Kidney (tissue), 22 donors: Measurements from ENCODE around the gene PVALEF. TPM values are rescaled to one million over a fixed set of nuclear protein-coding genes. Genes with fewer than 3 reads are reported as not detected.

Experiments used
- DNase-seq, 5 donors: peaks; one replicate each; pipeline ENCODE4 v3.0.0-alpha.2; 2013 to 2020
- FAIRE-seq: peaks from 2 replicates; lab custom pipeline; 2012; peaks lifted over from hg19 to GRCh38; lab: Jason Lieb, UNC
- H3K27ac ChIP-seq, 2 donors: one replicate each; pipeline ENCODE4 v1.7.0; 2013; ENCODE audit warnings: low read depth in 2 of 2, low read length in 2 of 2, inconsistent platforms in 1 of 2
- H3K27me3 ChIP-seq: one replicate; pipeline ENCODE4 v1.7.1; 2013; ENCODE audit warnings: low read length, inconsistent platforms; ENCODE audit not compliant: control insufficient read depth, insufficient read depth
- H3K36me3 ChIP-seq, 3 donors: one replicate each; pipeline versions ENCODE4 v1.7.0 to v1.7.1; 2013; ENCODE audit warnings: low read length in 3 of 3, control low read depth in 1 of 3, inconsistent platforms in 1 of 3; ENCODE audit not compliant: insufficient read depth in 3 of 3, control insufficient read depth in 2 of 3
- H3K4me1 ChIP-seq, 3 donors: one replicate each; pipeline versions ENCODE4 v1.7.0 to v1.7.1; 2013; ENCODE audit warnings: low read length in 3 of 3, inconsistent platforms in 1 of 3, low read depth in 1 of 3; ENCODE audit not compliant: control insufficient read depth in 2 of 3, insufficient read depth in 2 of 3
- H3K4me3 ChIP-seq, 3 donors: one replicate each; pipeline versions ENCODE4 v1.7.0 to v1.8.1; 2013; ENCODE audit warnings: low read length in 3 of 3, control low read depth in 1 of 3, inconsistent platforms in 1 of 3
- H3K9ac ChIP-seq, 3 donors: one replicate each; pipeline versions ENCODE4 v1.7.0 to v1.7.1; 2013; ENCODE audit warnings: low read length in 3 of 3, control low read depth in 1 of 3, inconsistent platforms in 1 of 3
- H3K9me3 ChIP-seq, 3 donors: one replicate each; pipeline versions ENCODE4 v1.7.0 to v1.7.1; 2013; ENCODE audit warnings: low read length in 3 of 3, control low read depth in 1 of 3, inconsistent platforms in 1 of 3; ENCODE audit not compliant: control insufficient read depth in 2 of 3, insufficient read depth in 1 of 3
- intact Hi-C: fragments of 100-400 bp; cut with DNase I; formaldehyde crosslinking; loops from one replicate; pipeline ENCODE4 v1.11.1; 2022
- long read RNA-seq, 10 donors: library from polyadenylated mRNA in 1 of 10; unstranded in 1 of 10; transcript quantifications; one replicate each; pipeline ENCODE4 v2.0.0 and lab custom pipeline, GENCODE V29; 2021 to 2026
- polyA plus RNA-seq: library from polyadenylated mRNA; stranded (reverse); fragments of 350-450 nt; fragmentation: Illumina TruSeq; extraction: RNeasy Lipid Tissue Mini Kit (QIAGEN cat#74804); gene quantifications from one replicate; pipeline ENCODE4 v1.2.3, GENCODE V29; 2014; ENCODE audit warnings: low read depth, low replicate concordance; ENCODE audit not compliant: insufficient read depth
- total RNA-seq: library from RNA; stranded (reverse); fragmentation: NEBNext Ultra II Directional; extraction: Animal tissue kit (Norgen Biotek cat#: 25700); gene quantifications from one replicate; pipeline ENCODE4 v1.2.1, GENCODE V29; 2021
- TF ChIP-seq, protein P1 (sequence below): IDR thresholded peaks from 3 replicates; pipeline ENCODE4 v1.5.1; 2012; ENCODE audit warnings: mild to moderate bottlenecking, moderate library complexity, borderline replicate concordance; ENCODE audit not compliant: insufficient read depth; ENCODE audit errors: extremely low read depth
- donor health status: control.
- donor health status: control.
- donor health status: control.
- donor health status: control.
- donor health status: control.
- donor health status: DM: yes; HTN: yes; CAD: no.
- donor health status: Normal renal cell carcinoma (clear cell type).

PVALEF gene
- total RNA-seq, result not detected
- polyA plus RNA-seq, result not detected
- long read RNA-seq, donor 1, result 0 reads
- long read RNA-seq, donor 2, result 0 reads
- long read RNA-seq, donor 3, result 0 reads
- long read RNA-seq, donor 4, result 0 reads
- long read RNA-seq, donor 5, result 0 reads
- long read RNA-seq, donor 6, result 0 reads
- long read RNA-seq, donor 7, result 0 reads
- long read RNA-seq, donor 8, result 0 reads
- long read RNA-seq, donor 9, result 0 reads
- long read RNA-seq, donor 10, result 0 reads

DNA sequence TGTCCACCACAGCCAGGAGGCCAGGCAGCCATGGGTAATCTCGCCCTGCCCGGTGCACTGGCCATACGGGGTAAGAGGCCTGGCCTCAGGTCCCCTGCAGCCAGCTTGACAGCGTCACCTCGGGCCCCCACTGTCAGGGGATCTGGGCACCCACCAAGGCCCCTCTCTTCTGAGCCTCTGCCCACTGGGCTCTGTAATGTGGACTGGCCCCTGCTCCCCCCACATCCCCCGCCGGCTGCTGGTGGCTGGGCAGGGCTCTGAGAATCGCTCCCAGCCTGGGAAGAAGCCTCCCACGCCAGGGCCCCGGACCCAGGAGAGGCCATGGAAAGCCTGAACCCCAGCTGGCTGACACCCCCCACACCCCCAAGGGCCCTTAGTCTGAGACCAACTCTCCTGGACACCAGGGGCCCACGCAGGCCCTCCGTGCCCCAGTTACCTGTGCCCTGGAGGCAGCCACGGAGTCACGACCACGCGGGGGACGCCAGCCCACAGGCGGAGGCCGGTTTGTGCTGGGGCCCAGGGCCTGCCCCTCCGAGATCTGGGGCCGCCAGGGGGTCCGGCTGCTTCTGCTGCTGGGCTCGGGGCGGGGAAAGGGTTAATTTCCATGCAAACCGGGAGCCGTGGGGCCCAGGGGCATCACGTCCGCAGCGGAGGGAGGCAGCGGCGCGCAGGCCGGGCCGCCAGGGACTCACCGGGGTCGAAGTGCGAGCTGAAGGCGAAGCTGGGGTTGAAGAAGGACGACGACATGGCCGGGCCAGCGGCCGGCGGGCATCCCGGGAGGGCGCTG lies at the start of gene PVALEF:
Gene PVALEF, plus strand, starts transcription at position 262 of the 787 bp plus-strand sequence. CDS start 15,720 bp downstream, outside the sequence.
- H3K9ac ChIP-seq, result peak within 1 kb of the TSS in 1 of 3 donors; percentile 19
- H3K4me3 ChIP-seq, result no peak within 1 kb of the TSS
- H3K4me1 ChIP-seq, result no peaks in the 10 kb centered on the region
- intact Hi-C loops, result no loop called here
- FAIRE-seq, result no peak
- H3K36me3 ChIP-seq, result no peaks in the 10 kb centered on the region
- TF ChIP-seq, protein P1, sequence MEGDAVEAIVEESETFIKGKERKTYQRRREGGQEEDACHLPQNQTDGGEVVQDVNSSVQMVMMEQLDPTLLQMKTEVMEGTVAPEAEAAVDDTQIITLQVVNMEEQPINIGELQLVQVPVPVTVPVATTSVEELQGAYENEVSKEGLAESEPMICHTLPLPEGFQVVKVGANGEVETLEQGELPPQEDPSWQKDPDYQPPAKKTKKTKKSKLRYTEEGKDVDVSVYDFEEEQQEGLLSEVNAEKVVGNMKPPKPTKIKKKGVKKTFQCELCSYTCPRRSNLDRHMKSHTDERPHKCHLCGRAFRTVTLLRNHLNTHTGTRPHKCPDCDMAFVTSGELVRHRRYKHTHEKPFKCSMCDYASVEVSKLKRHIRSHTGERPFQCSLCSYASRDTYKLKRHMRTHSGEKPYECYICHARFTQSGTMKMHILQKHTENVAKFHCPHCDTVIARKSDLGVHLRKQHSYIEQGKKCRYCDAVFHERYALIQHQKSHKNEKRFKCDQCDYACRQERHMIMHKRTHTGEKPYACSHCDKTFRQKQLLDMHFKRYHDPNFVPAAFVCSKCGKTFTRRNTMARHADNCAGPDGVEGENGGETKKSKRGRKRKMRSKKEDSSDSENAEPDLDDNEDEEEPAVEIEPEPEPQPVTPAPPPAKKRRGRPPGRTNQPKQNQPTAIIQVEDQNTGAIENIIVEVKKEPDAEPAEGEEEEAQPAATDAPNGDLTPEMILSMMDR, result no peak
- peak; percentile 56 to 82 (median 68) for DNase-seq
- H3K27me3 ChIP-seq, result no peaks in the 10 kb centered on the region
- no peak within 1 kb of the TSS for H3K27ac ChIP-seq
- no peaks in the 10 kb centered on the region for H3K9me3 ChIP-seq

DNA sequence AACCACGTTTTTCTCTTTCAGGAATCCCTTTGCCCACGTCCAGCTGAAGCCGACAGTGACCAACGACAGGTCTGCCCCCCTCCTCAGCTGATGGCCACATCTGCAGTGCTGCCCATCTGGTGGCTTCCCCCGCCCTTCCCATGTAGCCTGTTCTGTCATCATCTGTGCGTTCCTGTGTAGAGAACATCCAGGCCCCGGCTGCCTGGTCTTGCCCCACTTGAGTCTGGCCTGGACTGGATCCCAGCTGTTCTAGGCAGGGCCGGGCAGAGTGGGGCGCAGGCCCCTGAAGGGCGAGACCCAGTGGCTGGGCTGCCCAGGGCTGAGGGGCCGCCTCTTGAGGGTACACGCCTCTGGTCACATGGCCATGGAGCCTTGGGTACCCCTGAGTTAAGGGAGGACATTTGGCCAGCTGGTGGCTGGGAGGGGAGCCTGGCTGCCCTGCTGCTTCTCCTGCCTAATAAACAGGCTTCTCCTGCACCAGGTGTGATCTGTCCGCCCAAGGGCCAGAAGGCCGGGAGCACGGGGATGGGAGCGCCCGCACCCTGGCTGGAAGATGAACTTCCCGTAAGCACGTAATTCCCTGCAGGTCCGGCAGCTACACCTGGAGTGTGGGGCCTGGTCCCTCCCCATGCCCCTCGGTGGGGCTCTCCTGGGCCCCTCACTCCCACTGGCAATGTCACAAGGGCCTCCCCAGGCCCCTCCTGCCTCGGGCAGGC lies 49.4 kb upstream of the PVALEF start:
- H3K27me3 ChIP-seq, result no peaks in the 10 kb centered on the region
- TF ChIP-seq, protein P1, result no peak
- H3K4me3 ChIP-seq, result no peak overlapping the region
- H3K4me1 ChIP-seq, result peaks cover 0 to 7% (median 0%) of the 10 kb centered on the region in 3 donors
- no peak for DNase-seq
- H3K27ac ChIP-seq, result no peak overlapping the region
- intact Hi-C loops, result no loop called here
- H3K36me3 ChIP-seq, result peaks cover 0 to 3% (median 0%) of the 10 kb centered on the region in 3 donors
- no peak overlapping the region for H3K9ac ChIP-seq
- no peak for FAIRE-seq
- no peaks in the 10 kb centered on the region for H3K9me3 ChIP-seq

DNA sequence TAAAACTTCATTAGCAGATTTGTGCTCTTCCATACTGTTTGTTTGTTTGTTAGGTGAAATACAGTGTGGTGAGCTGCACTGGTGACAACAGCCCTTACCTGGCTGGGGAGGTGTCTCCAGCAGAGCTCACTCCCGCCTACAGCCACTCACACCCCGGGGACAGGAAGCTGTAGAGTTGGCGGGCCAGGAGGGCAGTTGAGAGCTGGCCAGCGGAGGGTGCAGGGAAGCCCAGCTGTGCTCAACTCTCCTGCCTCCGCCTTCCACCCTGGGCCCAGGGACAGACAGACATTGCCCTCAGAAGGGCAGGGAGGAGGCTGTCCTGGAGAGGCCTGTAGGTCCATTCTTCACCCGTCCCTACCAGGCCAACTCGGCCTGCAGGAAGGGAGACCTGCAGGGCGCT lies 48.6 kb upstream of the PVALEF start:
- no peak for DNase-seq
- Histone ChIP-seq H3K36me3 (peaks cover 0 to 3% (median 0%) of the 10 kb centered on the region in 3 donors), H3K27me3 (no peaks in the 10 kb centered on the region), H3K9me3 (no peaks in the 10 kb centered on the region), H3K27ac (no peak overlapping the region), H3K4me1 (peaks cover 0 to 7% (median 0%) of the 10 kb centered on the region in 3 donors), H3K4me3 (no peak overlapping the region), H3K9ac (no peak overlapping the region)
- intact Hi-C loops, result no loop called here
- no peak for FAIRE-seq
- TF ChIP-seq, protein P1, result no peak
